Measurements from ENCODE around the gene TPO.
"Not testable (repeated sequence)": the region's sequence is repeated elsewhere in the genome, so short reads cannot be mapped to it uniquely, and the experiment has no call there.

Gene TPO

GRCh38 chr2:1501991-1502390 lies 88.7 kb downstream of the TPO start:
- DNase-seq (ENCODE audit: low read depth in 2 of 2) = no peak

GRCh38 chr2:1502891-1503304 lies 89.6 kb downstream of the TPO start:
- no peak for DNase-seq (ENCODE audit: low read depth in 2 of 2)

GRCh38 chr2:1503471-1504310 lies 90.4 kb downstream of the TPO start:
- DNase-seq (ENCODE audit: low read depth in 2 of 2) = no peak

- DNase-seq (ENCODE audit: low read depth in 2 of 2) = no peak
Measured at GRCh38 chr2:1504311-1504750, 91.1 kb downstream of the TPO start.

GRCh38 chr2:1505031-1505441 lies 91.8 kb downstream of the TPO start:
- no peak for DNase-seq (ENCODE audit: low read depth in 2 of 2)

- no peak for DNase-seq (ENCODE audit: low read depth in 2 of 2)
Measured at GRCh38 chr2:1509271-1510065, 96.2 kb downstream of the TPO start.

- DNase-seq (ENCODE audit: low read depth in 2 of 2) = no peak
Measured at GRCh38 chr2:1510176-1510575, 96.9 kb downstream of the TPO start.

- DNase-seq (ENCODE audit: low read depth in 2 of 2) = no peak
Measured at GRCh38 chr2:1511455-1511854, 98.2 kb downstream of the TPO start.

- no peak for DNase-seq (ENCODE audit: low read depth in 2 of 2)
Measured at GRCh38 chr2:1512321-1513289, 99.3 kb downstream of the TPO start.

GRCh38 chr2:1514391-1515072 lies 101.3 kb downstream of the TPO start:
- DNase-seq (ENCODE audit: low read depth in 2 of 2) = no peak

GRCh38 chr2:1515073-1515430 lies 101.8 kb downstream of the TPO start:
- DNase-seq (ENCODE audit: low read depth in 2 of 2) = no peak

GRCh38 chr2:1515986-1516797 lies 102.9 kb downstream of the TPO start:
- no peak for DNase-seq (ENCODE audit: low read depth in 2 of 2)

GRCh38 chr2:1516798-1517060 lies 103.5 kb downstream of the TPO start:
- DNase-seq (ENCODE audit: low read depth in 2 of 2) = no peak

GRCh38 chr2:1517291-1517690 lies 104.0 kb downstream of the TPO start:
- DNase-seq (ENCODE audit: low read depth in 2 of 2) = not testable (repeated sequence)

GRCh38 chr2:1517786-1518185 lies 104.5 kb downstream of the TPO start:
- no peak for DNase-seq (ENCODE audit: low read depth in 2 of 2)

GRCh38 chr2:1518331-1518803 lies 105.1 kb downstream of the TPO start:
- DNase-seq (ENCODE audit: low read depth in 2 of 2) = no peak

GRCh38 chr2:1518867-1519530 lies 105.7 kb downstream of the TPO start:
- DNase-seq (ENCODE audit: low read depth in 2 of 2) = no peak

- no peak for DNase-seq (ENCODE audit: low read depth in 2 of 2)
Measured at GRCh38 chr2:1521191-1521877, 108.1 kb downstream of the TPO start.
